Loucy (cell line): Measurements from ENCODE around the gene MPDZ.

Source experiments
- CTCF ChIP-seq: fragments of 200-600 bp; sonication (generic); conservative IDR thresholded peaks from 2 replicates; pipeline ENCODE4 v1.5.1; 2014; ENCODE audit warnings: mild to moderate bottlenecking, antibody characterized with exemption, low read length
- EZH2phosphoT487 ChIP-seq: fragments of 200-600 bp; IDR thresholded peaks from 2 replicates; pipeline ENCODE4 v1.6.1; 2018; ENCODE audit warnings: antibody characterized with exemption, mild to moderate bottlenecking, moderate library complexity, borderline replicate concordance

GRCh38 chr9:13146840-13147239 lies 132.7 kb downstream of the MPDZ start:
- no peak for TF ChIP-seq CTCF
- no peak for TF ChIP-seq EZH2phosphoT487
